HG03558 (cell line): ENCODE data around the gene GPR32.
"Not testable (repeated sequence)": the region's sequence is repeated elsewhere in the genome, so short reads cannot be mapped to it uniquely, and the experiment has no call there.

Source experiments
- ATAC-seq: cut with Tn5 transposase; IDR thresholded peaks from one replicate; pipeline ENCODE4 v1.9.1; 2021; ENCODE audit warnings: moderate number of reproducible peaks; ENCODE audit not compliant: unreplicated experiment; ENCODE audit errors: extremely low read depth

The GPR32 gene, protein sequence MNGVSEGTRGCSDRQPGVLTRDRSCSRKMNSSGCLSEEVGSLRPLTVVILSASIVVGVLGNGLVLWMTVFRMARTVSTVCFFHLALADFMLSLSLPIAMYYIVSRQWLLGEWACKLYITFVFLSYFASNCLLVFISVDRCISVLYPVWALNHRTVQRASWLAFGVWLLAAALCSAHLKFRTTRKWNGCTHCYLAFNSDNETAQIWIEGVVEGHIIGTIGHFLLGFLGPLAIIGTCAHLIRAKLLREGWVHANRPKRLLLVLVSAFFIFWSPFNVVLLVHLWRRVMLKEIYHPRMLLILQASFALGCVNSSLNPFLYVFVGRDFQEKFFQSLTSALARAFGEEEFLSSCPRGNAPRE

DNA sequence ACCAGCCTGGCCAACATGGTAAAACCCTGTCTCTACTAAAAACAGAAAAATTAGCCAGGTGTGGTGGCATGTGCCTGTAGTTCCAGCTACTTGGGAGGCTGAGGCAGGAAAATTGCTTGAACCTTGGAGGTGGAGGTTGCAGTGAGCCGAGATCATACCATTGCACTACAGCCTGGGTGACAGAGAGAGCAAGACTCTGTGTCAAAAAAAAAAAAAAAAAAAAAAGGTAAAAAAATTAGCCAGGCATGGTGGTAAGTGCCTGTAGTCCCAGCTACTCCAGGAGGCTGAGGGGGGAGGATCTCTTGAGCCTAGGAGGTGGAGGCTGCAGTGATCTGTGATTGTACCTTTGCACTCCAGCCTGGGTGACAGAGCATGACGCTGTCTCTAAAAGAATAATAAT, at the start of gene GPR32:
Gene GPR32, plus strand, starts transcription at position 301 of the 400 bp plus-strand sequence. CDS start 137 bp downstream, outside the sequence.
- not testable (repeated sequence) for ATAC-seq

- ATAC-seq: no peak
These were observed 49.3 kb upstream of the GPR32 start for GRCh38 chr19:50720921-50721381.

GRCh38 chr19:50721441-50722137, 48.7 kb upstream of the GPR32 start:
- ATAC-seq: no peak

DNA sequence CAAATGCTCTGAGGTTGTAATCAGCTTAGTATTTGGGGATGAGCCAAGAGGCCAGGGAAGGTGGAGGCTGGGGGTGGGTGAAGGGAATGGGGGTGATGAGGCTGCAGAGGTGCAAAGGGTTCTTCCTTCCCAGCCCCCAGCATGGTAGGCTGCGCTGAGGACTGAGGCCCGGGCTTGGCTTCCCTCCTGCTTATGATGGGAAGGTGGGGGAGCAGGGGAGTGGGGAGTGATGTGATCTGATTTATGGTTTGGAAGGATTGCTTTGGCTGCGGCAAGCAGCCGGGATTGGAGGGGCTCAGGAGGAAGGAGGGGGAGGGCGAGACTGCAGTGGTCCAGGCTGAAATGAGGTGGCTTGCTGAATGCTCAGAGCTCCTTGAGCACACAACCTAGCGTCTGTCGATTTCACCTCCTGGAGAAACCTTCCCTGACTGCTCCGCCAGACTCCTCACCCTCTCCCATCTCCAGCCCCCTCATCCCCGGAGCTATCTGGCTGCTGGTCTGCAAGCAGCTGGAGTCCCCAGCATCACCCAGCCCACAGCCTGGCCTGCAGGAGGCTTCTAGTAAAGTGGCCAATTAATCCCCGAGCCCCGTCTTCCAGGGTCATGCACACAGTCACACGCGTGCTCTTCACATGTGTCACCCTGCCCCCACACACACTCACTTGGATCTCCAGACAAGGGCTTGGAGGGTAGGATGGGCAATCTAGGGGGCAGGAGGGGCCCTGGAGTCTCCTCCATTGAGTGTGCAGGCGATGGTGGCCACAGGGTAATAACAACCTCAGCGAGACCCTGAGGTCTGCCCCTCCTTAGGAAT, 47.9 kb upstream of the GPR32 start:
- ATAC-seq: no peak

DNA sequence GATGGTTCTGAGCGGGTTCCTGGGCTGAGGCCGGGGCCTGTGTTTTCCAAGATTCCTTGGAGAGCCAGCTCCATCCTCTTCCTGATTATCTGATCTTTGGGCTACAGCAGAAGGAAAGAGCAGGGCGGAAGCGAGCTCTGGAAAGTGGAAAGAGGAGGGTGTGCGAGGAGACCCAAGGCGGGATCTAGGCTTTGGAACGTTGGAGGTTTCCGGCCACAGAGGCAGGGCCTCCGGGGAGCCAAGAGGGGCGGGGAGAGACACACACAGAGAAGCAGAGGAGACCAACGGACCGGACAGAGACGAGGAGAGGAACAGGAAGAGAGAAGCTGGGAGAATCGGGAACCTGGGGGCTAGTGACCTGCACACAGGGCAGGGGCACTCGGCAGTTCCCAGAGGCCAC, 47.2 kb upstream of the GPR32 start, which contains the start of gene CLEC11A:
Gene CLEC11A, plus strand, starts transcription at position 296 of the 400 bp plus-strand sequence. CDS start 162 bp downstream, outside the sequence.
- ATAC-seq: no peak

GRCh38 chr19:50723735-50724521, 46.3 kb upstream of the GPR32 start:
- no peak for ATAC-seq

GRCh38 chr19:50724522-50725217, 45.6 kb upstream of the GPR32 start:
- ATAC-seq: peak; percentile 60

DNA sequence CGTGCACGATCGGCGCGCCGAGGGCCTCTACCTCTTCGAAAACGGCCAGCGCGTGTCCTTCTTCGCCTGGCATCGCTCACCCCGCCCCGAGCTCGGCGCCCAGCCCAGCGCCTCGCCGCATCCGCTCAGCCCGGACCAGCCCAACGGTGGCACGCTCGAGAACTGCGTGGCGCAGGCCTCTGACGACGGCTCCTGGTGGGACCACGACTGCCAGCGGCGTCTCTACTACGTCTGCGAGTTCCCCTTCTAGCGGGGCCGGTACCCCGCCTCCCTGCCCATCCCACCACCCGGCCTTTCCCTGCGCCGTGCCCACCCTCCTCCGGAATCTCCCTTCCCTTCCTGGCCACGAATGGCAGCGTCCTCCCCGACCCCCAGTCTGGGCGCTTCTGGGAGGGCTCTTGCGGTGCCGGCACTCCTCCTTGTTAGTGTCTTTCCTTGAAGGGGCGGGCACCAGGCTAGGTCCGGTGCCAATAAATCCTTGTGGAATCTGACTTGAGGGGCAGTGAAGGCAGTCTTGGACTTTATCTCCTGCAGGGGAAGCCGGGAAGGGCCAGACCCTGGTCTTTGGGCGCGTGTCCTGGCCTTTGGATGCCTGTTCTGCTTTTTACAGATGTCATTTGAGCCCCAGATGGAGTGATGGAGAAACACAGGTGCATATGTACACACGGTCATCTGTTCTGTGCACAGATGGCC, 44.9 kb upstream of the GPR32 start:
- ATAC-seq: no peak

DNA sequence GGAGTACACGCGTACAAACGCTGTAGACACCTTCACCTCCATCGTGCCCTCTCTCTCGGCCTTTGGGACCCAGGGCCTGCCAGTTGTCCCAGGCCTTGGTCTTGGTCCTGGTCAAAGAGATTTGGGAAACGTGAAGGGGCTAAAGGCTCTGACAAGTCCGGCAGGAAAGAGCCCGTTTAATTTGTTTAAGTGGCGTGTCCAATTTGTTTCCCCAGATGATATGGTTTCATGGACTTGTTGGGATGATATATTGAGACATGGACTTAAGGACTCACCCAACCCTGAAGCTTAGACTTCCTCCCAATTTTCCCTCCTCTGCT, 44.4 kb upstream of the GPR32 start:
- no peak for ATAC-seq

DNA sequence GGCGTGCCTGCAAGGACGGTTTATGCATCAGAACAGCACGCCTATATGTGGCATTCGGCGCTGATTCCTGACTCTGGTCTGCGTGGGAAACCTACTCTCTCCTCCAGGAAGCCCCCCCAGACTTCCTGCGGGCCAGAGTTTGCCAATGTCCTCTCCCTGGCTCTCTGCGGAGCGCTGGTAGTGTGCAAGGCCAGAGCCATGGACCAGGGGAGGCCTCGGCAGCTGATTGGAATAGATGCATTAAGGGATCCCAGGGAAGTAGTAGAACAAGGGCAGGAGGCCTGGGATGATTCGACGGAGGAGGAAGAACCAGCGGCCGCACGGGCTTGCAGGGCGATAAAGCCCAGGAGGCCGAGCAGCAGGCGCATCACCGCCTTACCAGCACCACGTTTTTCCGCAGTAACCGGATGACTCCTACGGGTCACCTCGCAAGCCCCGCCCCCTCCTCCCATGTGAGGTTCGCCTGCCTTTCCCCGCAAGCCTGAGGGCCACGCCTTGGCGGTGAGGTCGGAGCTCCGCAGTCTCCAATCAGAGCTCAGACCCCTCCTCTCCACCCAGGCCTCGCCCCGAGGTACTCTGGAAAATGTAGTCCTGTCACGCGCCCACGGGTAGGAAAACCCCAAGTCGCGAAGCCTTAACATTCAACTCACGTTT, 42.1 kb upstream of the GPR32 start:
- ATAC-seq: no peak

DNA sequence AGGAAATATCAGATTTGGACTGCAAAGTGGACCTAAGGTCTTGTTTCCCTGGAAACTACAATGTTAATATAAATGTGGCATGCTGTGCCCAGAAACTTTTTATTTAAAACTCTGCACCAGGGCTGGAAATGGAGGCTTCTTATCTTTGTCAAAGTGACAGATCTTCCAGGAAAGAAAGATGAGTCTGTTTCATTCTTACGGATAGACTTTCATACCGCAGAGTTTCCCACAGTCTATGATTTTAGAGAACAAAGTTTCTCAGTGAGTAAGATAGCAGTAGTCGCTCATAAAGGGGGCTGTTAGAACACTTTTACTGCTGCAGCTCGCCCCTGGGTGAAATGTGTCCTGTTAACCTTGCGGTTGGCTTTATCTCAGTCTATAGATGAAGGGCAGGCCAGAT, 40.4 kb upstream of the GPR32 start:
- no peak for ATAC-seq

DNA sequence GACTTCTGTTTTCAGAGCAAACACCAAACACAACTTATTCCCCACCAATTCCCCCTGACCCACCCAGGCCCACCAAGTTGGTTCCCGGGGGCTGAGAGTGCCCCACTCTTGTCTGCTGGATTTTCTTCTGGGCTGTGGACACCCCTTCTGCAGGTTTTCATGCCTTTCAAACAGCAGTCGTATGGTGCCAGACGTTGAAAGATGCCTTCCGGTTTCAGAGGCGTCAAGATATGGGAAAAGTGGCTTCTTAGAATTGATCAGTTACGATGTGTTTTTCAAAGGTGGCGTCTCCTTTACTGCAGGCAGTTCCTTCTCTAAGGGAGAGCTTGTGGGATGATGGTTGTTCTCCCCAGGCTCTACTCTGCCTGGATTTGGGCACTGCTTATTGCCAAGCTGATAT, 34.4 kb upstream of the GPR32 start:
- no peak for ATAC-seq

GRCh38 chr19:50736338-50736737, 33.9 kb upstream of the GPR32 start:
- ATAC-seq: no peak

DNA sequence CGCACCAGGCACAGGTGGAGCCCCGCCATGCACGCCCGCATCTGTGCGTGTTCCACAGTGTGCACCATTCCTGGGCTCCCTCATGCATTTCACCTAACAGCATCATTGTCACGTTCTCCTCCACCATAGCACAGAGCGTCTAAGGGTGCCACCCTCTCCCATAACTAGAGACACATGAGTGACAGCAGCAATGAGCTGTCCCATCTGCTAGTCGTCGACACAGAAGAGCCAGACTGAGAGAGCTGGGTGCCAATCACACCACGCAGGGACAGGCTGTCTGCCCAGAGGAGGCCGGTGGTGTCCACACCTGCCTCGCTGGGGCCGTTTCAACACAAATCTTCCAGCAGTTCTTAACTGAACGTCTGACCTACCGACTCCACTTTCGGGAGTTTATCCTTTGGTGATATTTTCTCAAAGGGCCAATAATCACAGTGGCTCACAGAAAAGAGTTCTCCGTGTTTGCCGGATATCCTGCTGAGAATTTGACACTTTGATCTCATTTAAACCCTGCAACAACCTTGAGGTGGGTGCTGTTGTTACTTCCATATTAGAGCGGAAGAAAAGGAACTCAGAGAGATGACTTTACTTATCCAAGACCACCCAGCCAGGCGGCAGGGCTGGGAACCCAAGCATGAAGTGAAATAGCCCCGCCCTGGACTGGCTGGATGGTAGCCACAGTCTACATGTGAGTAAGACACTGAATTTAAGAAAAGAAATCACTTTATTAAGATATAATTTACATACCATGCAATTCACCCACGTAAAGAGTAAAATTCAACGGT, 30.9 kb upstream of the GPR32 start:
- no peak for ATAC-seq

- no peak for ATAC-seq
These were observed 30.3 kb upstream of the GPR32 start for GRCh38 chr19:50739914-50740426.

- ATAC-seq: no peak
These were observed 28.9 kb upstream of the GPR32 start for GRCh38 chr19:50741179-50741933.

GRCh38 chr19:50743537-50743936, 26.7 kb upstream of the GPR32 start:
- ATAC-seq: no peak
